Natural killer cell (primary cell): Measurements from ENCODE around the gene DNAJC5. TPM values are rescaled to one million over a fixed set of nuclear protein-coding genes. Genes with fewer than 3 reads are reported as not detected.
"Not testable (repeated sequence)": the region's sequence is repeated elsewhere in the genome, so short reads cannot be mapped to it uniquely, and the experiment has no call there.

ENCODE experiments used
- ATAC-seq, 3 donors: fragments of 150-1000 bp in 2 of 3; fragments of 200-7000 bp in 1 of 3; cut with Tn5 transposase; 1 replicate in 1 of 3; 2 replicates in 2 of 3; pipeline ENCODE4 v1.10.0; 2021; ENCODE audit warnings: mild to moderate bottlenecking in 2 of 3, moderate library complexity in 2 of 3
- DNase-seq, 2 donors: peaks; one replicate each; pipeline versions ENCODE4 v3.0.0 to v3.0.0-alpha.2; 2013 to 2021; ENCODE audit warnings: mixed read lengths in 1 of 2
- H3K27ac ChIP-seq: one replicate; pipeline ENCODE4 v1.5.1; 2013; ENCODE audit warnings: mild to moderate bottlenecking, low read length
- H3K27me3 ChIP-seq: one replicate; pipeline ENCODE4 v1.6.1; 2013; ENCODE audit warnings: low read length; ENCODE audit not compliant: control insufficient read depth, insufficient read depth
- H3K36me3 ChIP-seq: one replicate; pipeline ENCODE4 v1.6.1; 2013; ENCODE audit warnings: low read length; ENCODE audit not compliant: control insufficient read depth, insufficient read depth
- H3K4me1 ChIP-seq: one replicate; pipeline ENCODE4 v1.6.1; 2013; ENCODE audit warnings: low read length; ENCODE audit not compliant: control insufficient read depth, insufficient read depth
- H3K4me3 ChIP-seq: one replicate; pipeline ENCODE4 v1.5.1; 2013; ENCODE audit warnings: low read length
- H3K9me3 ChIP-seq: one replicate; pipeline ENCODE4 v1.6.1; 2013; ENCODE audit warnings: low read length; ENCODE audit not compliant: control insufficient read depth, insufficient read depth
- H3K27ac Mint-ChIP-seq, 2 donors: one replicate each; pipeline ENCODE4 v1.8.0; 2022; ENCODE audit warnings: mild to moderate bottlenecking in 2 of 2, mixed read lengths in 2 of 2, moderate library complexity in 1 of 2
- H3K27me3 Mint-ChIP-seq, 2 donors: one replicate each; pipeline ENCODE4 v1.8.0; 2022; ENCODE audit warnings: low read depth in 2 of 2, mixed read lengths in 2 of 2
- H3K36me3 Mint-ChIP-seq: one replicate; pipeline ENCODE4 v1.8.0; 2022; ENCODE audit warnings: mixed read lengths
- H3K4me1 Mint-ChIP-seq, 2 donors: one replicate each; pipeline ENCODE4 v1.8.0; 2022; ENCODE audit warnings: mixed read lengths in 2 of 2
- H3K4me3 Mint-ChIP-seq: one replicate; pipeline ENCODE4 v1.8.0; 2022; ENCODE audit warnings: mild to moderate bottlenecking, moderate library complexity, mixed read lengths
- H3K9me3 Mint-ChIP-seq, 2 donors: one replicate each; pipeline ENCODE4 v1.8.0; 2022; ENCODE audit warnings: mixed read lengths in 2 of 2
- WGBS: methylation state at CpG from one replicate; pipeline ENCODE4 v1.1.7; 2013; ENCODE audit warnings: missing lambda C conversion rate; ENCODE audit not compliant: insufficient coverage; 5-methylcytosine and 5-hydroxymethylcytosine counted together
- intact Hi-C: fragments of 100-400 bp; cut with micrococcal nuclease; formaldehyde crosslinking; loops from one replicate; pipeline ENCODE4 v1.14.2; 2022
- total RNA-seq, 4 donors: library from RNA; stranded (reverse); fragments of 120-200 nt in 1 of 4; gene quantifications; one replicate each; pipeline versions ENCODE4 v1.2.3 to v1.2.4, GENCODE V29; 2013 to 2022
- TF ChIP-seq, protein P1 (sequence below): fragments of 200-600 bp; IDR thresholded peaks from one replicate; pipeline ENCODE4 v1.8.0; 2022; ENCODE audit warnings: antibody characterized with exemption

The DNAJC5 gene
- total RNA-seq, 3 donors from 2014 or later (not counting 1 experiment from before 2014, with no cell fraction given): 27.5 to 45.1 (median 42.8) TPM

DNA sequence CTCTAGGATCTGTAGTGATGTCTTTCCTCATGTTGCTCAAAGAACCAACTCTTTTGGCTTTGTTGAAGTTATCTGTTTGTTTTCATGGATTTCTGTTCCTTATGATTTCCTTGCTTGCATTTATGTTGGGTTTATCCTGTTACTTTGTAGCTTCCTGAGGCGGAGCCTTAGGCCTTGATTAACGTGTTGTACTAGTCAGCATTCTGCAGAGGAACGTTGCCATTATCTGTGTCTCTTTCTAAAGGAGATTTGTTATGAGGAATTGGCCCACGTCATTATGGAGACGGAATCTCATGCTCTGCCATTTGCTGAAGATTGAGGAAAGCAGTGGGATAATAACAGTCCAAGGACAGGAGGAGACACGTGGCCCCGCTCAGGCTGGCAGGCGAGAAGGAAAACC lies 31.4 kb downstream of the DNAJC5 start:
- no peak for ATAC-seq

DNA sequence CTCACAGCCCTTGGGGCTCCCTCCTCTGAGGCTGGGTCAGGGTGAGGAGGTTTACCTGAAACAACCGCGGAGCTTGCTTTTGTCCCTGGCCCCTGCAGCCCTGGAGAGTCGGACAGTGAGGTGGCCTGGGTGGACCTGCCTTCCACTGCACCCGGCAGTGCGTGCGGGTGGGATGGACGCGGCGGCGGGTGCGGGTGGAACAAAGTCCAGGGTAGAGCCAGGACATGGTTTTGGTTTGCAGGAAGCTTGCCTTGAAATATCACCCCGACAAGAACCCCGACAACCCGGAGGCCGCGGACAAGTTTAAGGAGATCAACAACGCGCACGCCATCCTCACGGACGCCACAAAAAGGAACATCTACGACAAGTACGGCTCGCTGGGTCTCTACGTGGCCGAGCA lies 34.1 kb downstream of the DNAJC5 start:
- intact Hi-C loops: no loop called here
- 95% methylated on average over 26 of the region's 26 CpGs for WGBS

More for the DNA sequence above, 31.4 kb downstream of the DNAJC5 start:
- 94% methylated on average over 8 of the region's 8 CpGs for WGBS
- H3K4me1 ChIP-seq: no peaks in the 10 kb centered on the region
- TF ChIP-seq, protein P1, sequence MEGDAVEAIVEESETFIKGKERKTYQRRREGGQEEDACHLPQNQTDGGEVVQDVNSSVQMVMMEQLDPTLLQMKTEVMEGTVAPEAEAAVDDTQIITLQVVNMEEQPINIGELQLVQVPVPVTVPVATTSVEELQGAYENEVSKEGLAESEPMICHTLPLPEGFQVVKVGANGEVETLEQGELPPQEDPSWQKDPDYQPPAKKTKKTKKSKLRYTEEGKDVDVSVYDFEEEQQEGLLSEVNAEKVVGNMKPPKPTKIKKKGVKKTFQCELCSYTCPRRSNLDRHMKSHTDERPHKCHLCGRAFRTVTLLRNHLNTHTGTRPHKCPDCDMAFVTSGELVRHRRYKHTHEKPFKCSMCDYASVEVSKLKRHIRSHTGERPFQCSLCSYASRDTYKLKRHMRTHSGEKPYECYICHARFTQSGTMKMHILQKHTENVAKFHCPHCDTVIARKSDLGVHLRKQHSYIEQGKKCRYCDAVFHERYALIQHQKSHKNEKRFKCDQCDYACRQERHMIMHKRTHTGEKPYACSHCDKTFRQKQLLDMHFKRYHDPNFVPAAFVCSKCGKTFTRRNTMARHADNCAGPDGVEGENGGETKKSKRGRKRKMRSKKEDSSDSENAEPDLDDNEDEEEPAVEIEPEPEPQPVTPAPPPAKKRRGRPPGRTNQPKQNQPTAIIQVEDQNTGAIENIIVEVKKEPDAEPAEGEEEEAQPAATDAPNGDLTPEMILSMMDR: no peak
- no peak overlapping the region for H3K27ac ChIP-seq
- no peak overlapping the region for H3K4me3 ChIP-seq
- no peak overlapping the region for H3K27ac Mint-ChIP-seq
- H3K27me3 ChIP-seq: no peaks in the 10 kb centered on the region
- H3K27me3 Mint-ChIP-seq: no peaks in the 10 kb centered on the region
- peaks cover 9 to 11% of the 10 kb centered on the region in 2 donors for H3K4me1 Mint-ChIP-seq
- H3K36me3 Mint-ChIP-seq: no peaks in the 10 kb centered on the region
- H3K4me3 Mint-ChIP-seq: no peak overlapping the region
- intact Hi-C loops: no loop called here
- no peaks in the 10 kb centered on the region for H3K9me3 Mint-ChIP-seq
- no peaks in the 10 kb centered on the region for H3K9me3 ChIP-seq
- no peak for DNase-seq
- H3K36me3 ChIP-seq: peaks cover 36% of the 10 kb centered on the region

DNA sequence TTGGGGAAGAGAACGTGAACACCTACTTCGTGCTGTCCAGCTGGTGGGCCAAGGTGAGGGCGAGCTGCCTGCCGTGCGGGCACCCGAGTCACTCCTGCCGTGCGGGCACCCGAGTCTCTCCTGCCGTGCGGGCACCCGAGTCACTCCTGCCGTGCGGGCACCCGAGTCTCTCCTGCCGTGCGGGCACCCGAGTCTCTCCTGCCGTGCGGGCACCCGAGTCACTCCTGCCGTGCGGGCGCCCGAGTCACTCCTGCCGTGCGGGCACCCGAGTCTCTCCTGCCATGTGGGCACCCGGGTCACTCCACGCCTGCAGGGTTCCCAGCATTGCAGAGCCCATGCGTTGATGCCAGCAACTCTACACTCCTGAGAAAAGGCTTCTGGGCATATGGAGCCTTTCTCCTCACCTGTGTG lies 34.6 kb downstream of the DNAJC5 start:
- H3K36me3 Mint-ChIP-seq: not testable (repeated sequence)

More for the DNA sequence above, 34.1 kb downstream of the DNAJC5 start:
- TF ChIP-seq, protein P1: no peak
- H3K9me3 ChIP-seq: no peaks in the 10 kb centered on the region
- H3K27ac ChIP-seq: no peak overlapping the region
- peaks cover 55% of the 10 kb centered on the region for H3K36me3 ChIP-seq
- no peaks in the 10 kb centered on the region for H3K27me3 ChIP-seq
- Mint-ChIP-seq H3K27me3 (no peaks in the 10 kb centered on the region), H3K36me3 (no peaks in the 10 kb centered on the region), H3K9me3 (no peaks in the 10 kb centered on the region), H3K27ac (no peak overlapping the region), H3K4me1 (peaks cover 9 to 11% of the 10 kb centered on the region in 2 donors), H3K4me3 (no peak overlapping the region)
- no peak overlapping the region for H3K4me3 ChIP-seq
- no peak for ATAC-seq
- no peak for DNase-seq
- H3K4me1 ChIP-seq: no peaks in the 10 kb centered on the region

DNA sequence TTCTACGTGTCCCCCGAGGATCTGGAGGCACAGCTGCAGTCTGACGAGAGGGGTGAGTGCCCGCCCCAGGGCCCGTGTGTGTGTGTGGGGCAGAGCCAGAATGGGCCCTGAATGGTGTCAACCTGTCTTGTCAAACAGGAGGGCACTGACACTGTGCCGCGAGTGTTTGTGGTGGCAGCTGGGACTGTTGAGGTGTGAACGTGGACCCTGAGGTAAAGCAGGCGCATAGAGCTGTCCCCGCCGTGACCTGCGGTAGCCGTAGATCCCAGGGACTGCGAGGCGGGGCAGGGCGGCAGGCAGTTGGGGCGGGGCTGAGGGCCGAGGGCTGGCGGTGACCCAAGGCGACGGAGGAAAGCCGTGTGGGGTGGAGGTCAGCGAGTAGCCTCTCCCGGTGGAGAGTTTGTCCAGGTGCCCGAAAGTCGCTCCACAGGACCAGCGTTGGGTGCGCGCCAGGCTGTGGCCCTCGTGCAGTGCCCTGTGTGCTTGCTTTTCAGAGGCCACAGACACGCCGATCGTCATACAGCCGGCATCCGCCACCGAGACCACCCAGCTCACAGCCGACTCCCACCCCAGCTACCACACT lies 36.1 kb downstream of the DNAJC5 start:
- Mint-ChIP-seq H3K27me3 (no peaks in the 10 kb centered on the region), H3K36me3 (no peaks in the 10 kb centered on the region), H3K4me3 (no peak overlapping the region), H3K4me1 (peaks cover 0 to 18% of the 10 kb centered on the region in 2 donors), H3K27ac (no peak overlapping the region), H3K9me3 (no peaks in the 10 kb centered on the region)
- Histone ChIP-seq H3K4me1 (no peaks in the 10 kb centered on the region), H3K36me3 (peaks cover 70% of the 10 kb centered on the region), H3K9me3 (no peaks in the 10 kb centered on the region), H3K4me3 (no peak overlapping the region), H3K27ac (no peak overlapping the region), H3K27me3 (no peaks in the 10 kb centered on the region)
- 96% methylated on average over 37 of the region's 37 CpGs for WGBS
- TF ChIP-seq, protein P1: no peak
- intact Hi-C loops: no loop called here
- DNase-seq: no peak
- no peak for ATAC-seq

More for the DNA sequence above, 34.6 kb downstream of the DNAJC5 start:
- H3K9me3 ChIP-seq, H3K27ac Mint-ChIP-seq, ATAC-seq, H3K4me1 ChIP-seq, DNase-seq, H3K4me3 Mint-ChIP-seq, H3K27me3 Mint-ChIP-seq, H3K9me3 Mint-ChIP-seq, H3K27me3 ChIP-seq, H3K4me3 ChIP-seq, H3K27ac ChIP-seq, intact Hi-C loops: not testable (repeated sequence)
- H3K4me1 Mint-ChIP-seq: peaks cover 9 to 15% of the 10 kb centered on the region in 2 donors
- H3K36me3 ChIP-seq: peaks cover 55% of the 10 kb centered on the region
- WGBS: 97% methylated on average over 31 of the region's 31 CpGs
